Panc1 (cell line): Measurements from ENCODE around the gene MEGF8. TPM values are rescaled to one million over a fixed set of nuclear protein-coding genes. Genes with fewer than 3 reads are reported as not detected.

Source experiments
- ATAC-seq: fragments of 200-7000 bp; cut with Tn5 transposase; 2 replicates; pipeline ENCODE4 v1.9.1; 2020; ENCODE audit warnings: mild to moderate bottlenecking, moderate library complexity
- BruUV-seq: library from RNA; stranded (reverse); fragments of 400-500 nt; replicated peaks from 2 replicates; lab custom pipeline; 2021; lab: Mats Ljungman, UMichigan
- CTCF ChIA-PET: fragments of 300-600 bp; sonication (Branson Sonifier 250); formaldehyde crosslinking; loops from one replicate; lab custom pipeline; 2022; ENCODE audit warnings: antibody characterized with exemption; lab: Charles Lee
- POLR2A ChIA-PET: fragments of 300-600 bp; sonication (Branson Sonifier 250); formaldehyde crosslinking; loops from one replicate; lab custom pipeline; 2022; ENCODE audit warnings: antibody characterized with exemption; lab: Charles Lee
- DNase-seq: peaks from one replicate; pipeline ENCODE4 v3.0.0-alpha.2; 2010; ENCODE audit warnings: low read depth, low spot score
- H3K27ac ChIP-seq: 2 replicates; pipeline ENCODE4 v1.5.1; 2011; ENCODE audit warnings: mild to moderate bottlenecking, low read length, inconsistent platforms
- H3K27me3 ChIP-seq: fragments of 200-500 bp; sonication (Bioruptor generic); 2 replicates; pipeline ENCODE4 v1.6.0; 2014; ENCODE audit warnings: low read length, inconsistent platforms; ENCODE audit not compliant: control insufficient read depth, insufficient read depth
- H3K36me3 ChIP-seq: fragments of 200-500 bp; sonication (Bioruptor generic); 2 replicates; pipeline ENCODE4 v1.5.1; 2014; ENCODE audit warnings: inconsistent platforms, mild to moderate bottlenecking, low read length, moderate library complexity; ENCODE audit not compliant: control insufficient read depth, insufficient read depth
- H3K4me1 ChIP-seq: 2 replicates; pipeline ENCODE4 v1.5.1; 2011; ENCODE audit warnings: inconsistent platforms, mild to moderate bottlenecking, low read length, moderate library complexity; ENCODE audit not compliant: control insufficient read depth, insufficient read depth
- H3K4me3 ChIP-seq, 2 experiments: 2 replicates each; pipeline ENCODE4 v1.5.1; 2011 to 2012; ENCODE audit warnings: low read depth in 2 of 2, low read length in 2 of 2, mild to moderate bottlenecking in 2 of 2, inconsistent platforms in 1 of 2, moderate library complexity in 1 of 2
- H3K9me3 ChIP-seq: fragments of 200-500 bp; sonication (Bioruptor generic); 2 replicates; pipeline ENCODE4 v1.5.1; 2014; ENCODE audit warnings: low read depth, mild to moderate bottlenecking, inconsistent platforms, low read length, moderate library complexity; ENCODE audit not compliant: control insufficient read depth, insufficient read depth
- POLR2AphosphoS5 ChIP-seq: IDR thresholded peaks from 2 replicates; pipeline ENCODE4 v1.6.1; 2012; ENCODE audit warnings: mild to moderate bottlenecking, low read depth, low read length, moderate library complexity
- SIN3A ChIP-seq: IDR thresholded peaks from 2 replicates; pipeline ENCODE4 v1.6.1; 2012; ENCODE audit warnings: low read depth, mild to moderate bottlenecking, low read length, moderate library complexity, borderline replicate concordance; ENCODE audit not compliant: insufficient read depth
- TCF7L2 ChIP-seq: IDR thresholded peaks from 2 replicates; pipeline ENCODE4 v1.6.1; 2011; ENCODE audit warnings: mild to moderate bottlenecking, low read depth, low read length, inconsistent platforms
- in situ Hi-C: cut with HindIII; loops from 2 replicates; pipeline ENCODE4 v1.10.0; 2016; ENCODE audit warnings: low sequenced_read_pairs, low pct_unique_long_range_greater_than_20kb
- intact Hi-C: fragments of 100-400 bp; cut with micrococcal nuclease; formaldehyde crosslinking; loops from one replicate; pipeline ENCODE4 v1.10.0; 2022; ENCODE audit not compliant: unreplicated experiment
- total RNA-seq: library from RNA; stranded (reverse); gene quantifications from one replicate; pipeline ENCODE4 v1.2.1, GENCODE V29; 2021; ENCODE audit not compliant: unreplicated experiment
- TF ChIP-seq, protein P1 (sequence below): fragments of 450-650 bp; IDR thresholded peaks from 2 replicates; pipeline ENCODE4 v1.5.1; 2017; ENCODE audit warnings: mild to moderate bottlenecking
- TF ChIP-seq, protein P2 (sequence below), 2 experiments: IDR thresholded peaks; 2 replicates each; pipeline ENCODE4 v1.6.1; 2011 to 2012; ENCODE audit warnings: low read depth in 2 of 2, control low read depth in 1 of 2, low read length in 1 of 2, mild to moderate bottlenecking in 1 of 2, moderate library complexity in 1 of 2; ENCODE audit not compliant: insufficient read depth in 1 of 2

Gene MEGF8
- total RNA-seq, 1 experiment from 2014 or later = 14.2 TPM

DNA sequence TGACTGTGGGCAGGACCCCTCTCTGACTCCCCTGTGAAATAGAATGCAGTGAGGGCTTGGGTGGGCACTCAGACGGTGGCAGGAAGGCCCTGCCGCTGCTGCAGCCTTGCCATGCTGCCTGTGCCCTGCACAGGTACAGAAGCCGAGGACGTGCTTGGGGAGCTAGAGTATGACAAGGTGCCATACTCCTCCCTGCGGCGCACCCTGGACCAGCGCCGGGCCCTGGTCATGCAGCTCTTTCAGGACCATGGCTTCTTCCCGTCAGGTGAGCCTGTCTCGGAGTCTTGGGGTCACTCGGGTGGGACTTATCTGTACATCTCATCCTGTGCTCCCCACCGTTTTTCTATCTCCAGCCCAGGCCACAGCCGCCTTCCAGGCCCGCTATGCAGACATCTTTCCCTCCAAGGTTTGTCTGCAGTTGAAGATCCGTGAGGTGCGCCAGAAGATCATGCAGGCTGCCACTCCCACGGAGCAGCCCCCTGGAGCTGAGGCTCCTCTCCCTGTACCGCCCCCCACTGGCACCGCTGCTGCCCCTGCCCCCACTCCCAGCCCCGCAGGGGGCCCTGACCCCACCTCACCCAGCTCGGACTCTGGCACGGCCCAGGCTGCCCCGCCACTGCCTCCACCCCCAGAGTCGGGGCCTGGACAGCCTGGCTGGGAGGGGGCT lies 30.8 kb upstream of the MEGF8 start:
- no peak overlapping the region for H3K4me3 ChIP-seq
- H3K27me3 ChIP-seq = no peaks in the 10 kb centered on the region
- POLR2A ChIA-PET = no interaction called here
- no TSS peak for BruUV-seq
- DNase-seq (no peak), ATAC-seq (no peak)
- CTCF ChIA-PET = no interaction called here
- intact Hi-C loops = no loop called here
- TF ChIP-seq, protein P1, sequence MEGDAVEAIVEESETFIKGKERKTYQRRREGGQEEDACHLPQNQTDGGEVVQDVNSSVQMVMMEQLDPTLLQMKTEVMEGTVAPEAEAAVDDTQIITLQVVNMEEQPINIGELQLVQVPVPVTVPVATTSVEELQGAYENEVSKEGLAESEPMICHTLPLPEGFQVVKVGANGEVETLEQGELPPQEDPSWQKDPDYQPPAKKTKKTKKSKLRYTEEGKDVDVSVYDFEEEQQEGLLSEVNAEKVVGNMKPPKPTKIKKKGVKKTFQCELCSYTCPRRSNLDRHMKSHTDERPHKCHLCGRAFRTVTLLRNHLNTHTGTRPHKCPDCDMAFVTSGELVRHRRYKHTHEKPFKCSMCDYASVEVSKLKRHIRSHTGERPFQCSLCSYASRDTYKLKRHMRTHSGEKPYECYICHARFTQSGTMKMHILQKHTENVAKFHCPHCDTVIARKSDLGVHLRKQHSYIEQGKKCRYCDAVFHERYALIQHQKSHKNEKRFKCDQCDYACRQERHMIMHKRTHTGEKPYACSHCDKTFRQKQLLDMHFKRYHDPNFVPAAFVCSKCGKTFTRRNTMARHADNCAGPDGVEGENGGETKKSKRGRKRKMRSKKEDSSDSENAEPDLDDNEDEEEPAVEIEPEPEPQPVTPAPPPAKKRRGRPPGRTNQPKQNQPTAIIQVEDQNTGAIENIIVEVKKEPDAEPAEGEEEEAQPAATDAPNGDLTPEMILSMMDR = no peak
- TF ChIP-seq TCF7L2 (no peak), SIN3A (no peak), POLR2AphosphoS5 (no peak)
- TF ChIP-seq, protein P2, sequence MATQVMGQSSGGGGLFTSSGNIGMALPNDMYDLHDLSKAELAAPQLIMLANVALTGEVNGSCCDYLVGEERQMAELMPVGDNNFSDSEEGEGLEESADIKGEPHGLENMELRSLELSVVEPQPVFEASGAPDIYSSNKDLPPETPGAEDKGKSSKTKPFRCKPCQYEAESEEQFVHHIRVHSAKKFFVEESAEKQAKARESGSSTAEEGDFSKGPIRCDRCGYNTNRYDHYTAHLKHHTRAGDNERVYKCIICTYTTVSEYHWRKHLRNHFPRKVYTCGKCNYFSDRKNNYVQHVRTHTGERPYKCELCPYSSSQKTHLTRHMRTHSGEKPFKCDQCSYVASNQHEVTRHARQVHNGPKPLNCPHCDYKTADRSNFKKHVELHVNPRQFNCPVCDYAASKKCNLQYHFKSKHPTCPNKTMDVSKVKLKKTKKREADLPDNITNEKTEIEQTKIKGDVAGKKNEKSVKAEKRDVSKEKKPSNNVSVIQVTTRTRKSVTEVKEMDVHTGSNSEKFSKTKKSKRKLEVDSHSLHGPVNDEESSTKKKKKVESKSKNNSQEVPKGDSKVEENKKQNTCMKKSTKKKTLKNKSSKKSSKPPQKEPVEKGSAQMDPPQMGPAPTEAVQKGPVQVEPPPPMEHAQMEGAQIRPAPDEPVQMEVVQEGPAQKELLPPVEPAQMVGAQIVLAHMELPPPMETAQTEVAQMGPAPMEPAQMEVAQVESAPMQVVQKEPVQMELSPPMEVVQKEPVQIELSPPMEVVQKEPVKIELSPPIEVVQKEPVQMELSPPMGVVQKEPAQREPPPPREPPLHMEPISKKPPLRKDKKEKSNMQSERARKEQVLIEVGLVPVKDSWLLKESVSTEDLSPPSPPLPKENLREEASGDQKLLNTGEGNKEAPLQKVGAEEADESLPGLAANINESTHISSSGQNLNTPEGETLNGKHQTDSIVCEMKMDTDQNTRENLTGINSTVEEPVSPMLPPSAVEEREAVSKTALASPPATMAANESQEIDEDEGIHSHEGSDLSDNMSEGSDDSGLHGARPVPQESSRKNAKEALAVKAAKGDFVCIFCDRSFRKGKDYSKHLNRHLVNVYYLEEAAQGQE (IDR thresholded peaks at IDR 0.05; ENCODE audit: insufficient read depth in 1 of 2, low read depth in 2 of 2, low read length in 1 of 2) = no peak
- H3K27ac ChIP-seq = no peak overlapping the region
- H3K4me1 ChIP-seq = no peaks in the 10 kb centered on the region
- in situ Hi-C loops = no loop called here
- no peaks in the 10 kb centered on the region for H3K9me3 ChIP-seq
- H3K36me3 ChIP-seq = no peaks in the 10 kb centered on the region

DNA sequence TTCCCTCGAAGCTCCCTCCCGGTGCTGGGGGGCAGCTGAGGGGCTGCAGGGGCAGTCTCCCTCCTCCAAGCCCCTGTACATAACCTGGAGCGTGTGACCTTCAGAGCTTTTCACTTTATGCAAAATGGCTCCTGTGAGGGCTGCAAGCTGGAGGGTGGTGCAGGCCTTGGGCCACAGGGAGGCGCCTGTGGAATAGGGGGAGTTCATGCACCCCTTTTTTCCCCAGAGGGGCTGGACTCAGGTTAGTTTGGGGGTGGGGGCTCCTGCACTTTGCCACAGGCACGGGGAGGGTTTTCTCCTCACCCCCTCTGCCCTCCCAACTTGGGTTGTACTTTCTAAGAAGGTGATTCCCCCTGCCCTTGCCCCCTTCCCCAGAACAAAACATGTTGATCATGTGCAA lies 30.1 kb upstream of the MEGF8 start:
- ATAC-seq (no peak), DNase-seq (no peak)
- Histone ChIP-seq H3K36me3 (no peaks in the 10 kb centered on the region), H3K9me3 (no peaks in the 10 kb centered on the region), H3K4me3 (no peak overlapping the region), H3K4me1 (no peaks in the 10 kb centered on the region), H3K27ac (no peak overlapping the region), H3K27me3 (no peaks in the 10 kb centered on the region)
- intact Hi-C loops (no loop called here), in situ Hi-C loops (no loop called here)
- ChIA-PET POLR2A (no interaction called here), CTCF (interaction anchor here (0.6 kb wide), 1 partner anchor 49 kb away, joined by 3 read pairs; no protein-coding TSS in a partner anchor)
- BruUV-seq = no TSS peak
- no peak for TF ChIP-seq TCF7L2
- no peak for TF ChIP-seq POLR2AphosphoS5
- TF ChIP-seq, protein P2 (IDR thresholded peaks at IDR 0.05; ENCODE audit: insufficient read depth in 1 of 2, low read depth in 2 of 2, low read length in 1 of 2) = no peak
- TF ChIP-seq SIN3A = no peak
- TF ChIP-seq, protein P1 = no peak
